ENCODE data around the gene ENAM.

DNA sequence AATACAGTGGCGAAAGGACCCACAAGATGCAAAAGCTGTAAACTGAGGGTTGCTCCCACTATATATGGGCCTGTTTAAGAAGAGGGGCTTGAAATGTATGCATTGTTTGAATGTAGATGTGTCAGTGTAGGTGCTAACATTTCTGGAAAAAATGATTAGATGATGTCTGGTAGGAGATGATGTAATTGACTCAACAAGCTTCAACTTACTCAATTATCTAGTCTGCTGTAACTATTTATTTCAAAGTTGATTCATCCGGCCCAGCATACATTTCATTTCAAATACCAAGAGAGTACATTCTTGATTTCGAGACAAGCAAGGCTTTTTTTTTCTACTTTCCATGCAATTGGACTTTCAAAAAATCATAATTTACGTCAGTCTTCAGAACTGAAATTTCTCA lies 9.3 kb upstream of the ENAM start:
- TF ChIP-seq, protein P1, sequence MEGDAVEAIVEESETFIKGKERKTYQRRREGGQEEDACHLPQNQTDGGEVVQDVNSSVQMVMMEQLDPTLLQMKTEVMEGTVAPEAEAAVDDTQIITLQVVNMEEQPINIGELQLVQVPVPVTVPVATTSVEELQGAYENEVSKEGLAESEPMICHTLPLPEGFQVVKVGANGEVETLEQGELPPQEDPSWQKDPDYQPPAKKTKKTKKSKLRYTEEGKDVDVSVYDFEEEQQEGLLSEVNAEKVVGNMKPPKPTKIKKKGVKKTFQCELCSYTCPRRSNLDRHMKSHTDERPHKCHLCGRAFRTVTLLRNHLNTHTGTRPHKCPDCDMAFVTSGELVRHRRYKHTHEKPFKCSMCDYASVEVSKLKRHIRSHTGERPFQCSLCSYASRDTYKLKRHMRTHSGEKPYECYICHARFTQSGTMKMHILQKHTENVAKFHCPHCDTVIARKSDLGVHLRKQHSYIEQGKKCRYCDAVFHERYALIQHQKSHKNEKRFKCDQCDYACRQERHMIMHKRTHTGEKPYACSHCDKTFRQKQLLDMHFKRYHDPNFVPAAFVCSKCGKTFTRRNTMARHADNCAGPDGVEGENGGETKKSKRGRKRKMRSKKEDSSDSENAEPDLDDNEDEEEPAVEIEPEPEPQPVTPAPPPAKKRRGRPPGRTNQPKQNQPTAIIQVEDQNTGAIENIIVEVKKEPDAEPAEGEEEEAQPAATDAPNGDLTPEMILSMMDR (IDR thresholded peaks at IDR 0.05 in 2 of 3, conservative IDR thresholded peaks at IDR 0.05 in 1 of 3; ENCODE audit: insufficient read depth in 2 of 3, low read depth in 1 of 3, low read length in 3 of 3), result no peak
- no peak for TF ChIP-seq POLR2G (IDR thresholded peaks at IDR 0.05; ENCODE audit: low read depth, low read length)
- TF ChIP-seq ETV6 (IDR thresholded peaks at IDR 0.05; ENCODE audit: borderline replicate concordance in 1 of 2, low read depth in 2 of 2, low read length in 1 of 2), result no peak
- no peak for TF ChIP-seq ETV6 (CRISPR knock-in tag; IDR thresholded peaks at IDR 0.05; ENCODE audit: borderline replicate concordance)
- TF ChIP-seq HNRNPUL1 (IDR thresholded peaks at IDR 0.05; ENCODE audit: low read length), result no peak
- no peak for TF ChIP-seq TCFL5 (CRISPR knock-in tag; conservative IDR thresholded peaks at IDR 0.05)
- no peak for TF ChIP-seq YY1 (IDR thresholded peaks at IDR 0.05; ENCODE audit: borderline replicate concordance in 1 of 3, control insufficient read depth in 1 of 3, extremely low read depth in 1 of 3, insufficient read depth in 3 of 3, insufficient read length in 1 of 3, insufficient replicate concordance in 2 of 3, low read depth in 1 of 3, low read length in 2 of 3)
- TF ChIP-seq ZNF384 (IDR thresholded peaks at IDR 0.05; ENCODE audit: low read depth, low read length), result no peak

Measured in K562 (cell line).